NCI-H2171 treated with DMSO at 0.1 percent for 48 hours (cell line): ENCODE data around the gene EGFL6.
A peak's percentile ranks its signal among the peaks of the same experiment; 100 is the strongest.
"Not testable (repeated sequence)": the region's sequence is repeated elsewhere in the genome, so short reads cannot be mapped to it uniquely, and the experiment has no call there.

Experiments
- DNase-seq: peaks from one replicate; lab custom pipeline; 2025; lab: John Stamatoyannopoulos, UW

Gene EGFL6

GRCh38 chrX:13597874-13598273 is 28.5 kb downstream of the EGFL6 start:
- DNase-seq: no peak

GRCh38 chrX:13598877-13599276 is 29.5 kb downstream of the EGFL6 start:
- no peak for DNase-seq

GRCh38 chrX:13599491-13599890 is 30.1 kb downstream of the EGFL6 start:
- no peak for DNase-seq

GRCh38 chrX:13605611-13606010 is 36.2 kb downstream of the EGFL6 start:
- DNase-seq: no peak

GRCh38 chrX:13607331-13607995 is 38.1 kb downstream of the EGFL6 start:
- no peak for DNase-seq

GRCh38 chrX:13607996-13608365 is 38.6 kb downstream of the EGFL6 start:
- no peak for DNase-seq

- no peak for DNase-seq
Measured at GRCh38 chrX:13614154-13614553, 44.8 kb downstream of the EGFL6 start.

GRCh38 chrX:13620207-13620606 is 50.8 kb downstream of the EGFL6 start:
- no peak for DNase-seq

GRCh38 chrX:13622401-13622964 is 53.1 kb downstream of the EGFL6 start:
- DNase-seq: no peak

- no peak for DNase-seq
Measured at GRCh38 chrX:13627306-13627705, 57.9 kb downstream of the EGFL6 start.

- not testable (repeated sequence) for DNase-seq
Measured at GRCh38 chrX:13637224-13637623, 67.8 kb downstream of the EGFL6 start.

- DNase-seq: no peak
Measured at GRCh38 chrX:13638021-13638420, 68.6 kb downstream of the EGFL6 start.

GRCh38 chrX:13638826-13639225 is 69.4 kb downstream of the EGFL6 start:
- DNase-seq: no peak

GRCh38 chrX:13641684-13642083 is 72.3 kb downstream of the EGFL6 start:
- DNase-seq: not testable (repeated sequence)

GRCh38 chrX:13645464-13646153 is 76.2 kb downstream of the EGFL6 start:
- DNase-seq: no peak

- peak; percentile 22 for DNase-seq
Measured at GRCh38 chrX:13646154-13646549, 76.8 kb downstream of the EGFL6 start.

GRCh38 chrX:13647709-13648212 is 78.4 kb downstream of the EGFL6 start:
- peak; percentile 26 for DNase-seq

GRCh38 chrX:13648336-13648735 is 78.9 kb downstream of the EGFL6 start:
- not testable (repeated sequence) for DNase-seq

- DNase-seq: no peak
Measured at GRCh38 chrX:13649838-13650237, 80.4 kb downstream of the EGFL6 start.

- no peak for DNase-seq
Measured at GRCh38 chrX:13650318-13650717, 80.9 kb downstream of the EGFL6 start.

GRCh38 chrX:13651150-13651549 is 81.7 kb downstream of the EGFL6 start:
- DNase-seq: no peak

- no peak for DNase-seq
Measured at GRCh38 chrX:13652287-13652793, 82.9 kb downstream of the EGFL6 start.
